Stimulated activated effector memory CD8-positive, alpha-beta T cell treated with anti-CD3 and anti-CD28 coated beads, Interleukin-12 subunit alpha, Interleukin-12 subunit beta, amount 100 ng/mL, for 72 hours (primary cell): Measurements from ENCODE around the gene ELAVL2.

Experiments
- ATAC-seq: fragments of 150-1000 bp; cut with Tn5 transposase; 2 replicates; pipeline ENCODE4 v1.10.0; 2021
- DNase-seq, 2 donors: peaks; one replicate each; pipeline ENCODE4 v3.0.0; 2021 to 2022; ENCODE audit warnings: low spot score in 2 of 2
- H3K27ac Mint-ChIP-seq: one replicate; pipeline ENCODE4 v1.8.0; 2022; ENCODE audit warnings: mild to moderate bottlenecking, mixed read lengths
- H3K36me3 Mint-ChIP-seq: one replicate; pipeline ENCODE4 v1.8.0; 2022; ENCODE audit warnings: mild to moderate bottlenecking, mixed read lengths
- H3K4me1 Mint-ChIP-seq: one replicate; pipeline ENCODE4 v1.8.0; 2022; ENCODE audit warnings: mixed read lengths
- H3K4me3 Mint-ChIP-seq: one replicate; pipeline ENCODE4 v1.8.0; 2022; ENCODE audit warnings: mild to moderate bottlenecking, mixed read lengths
- H3K9me3 Mint-ChIP-seq: one replicate; pipeline ENCODE4 v1.8.0; 2022; ENCODE audit warnings: mixed read lengths

ELAVL2 gene

DNA sequence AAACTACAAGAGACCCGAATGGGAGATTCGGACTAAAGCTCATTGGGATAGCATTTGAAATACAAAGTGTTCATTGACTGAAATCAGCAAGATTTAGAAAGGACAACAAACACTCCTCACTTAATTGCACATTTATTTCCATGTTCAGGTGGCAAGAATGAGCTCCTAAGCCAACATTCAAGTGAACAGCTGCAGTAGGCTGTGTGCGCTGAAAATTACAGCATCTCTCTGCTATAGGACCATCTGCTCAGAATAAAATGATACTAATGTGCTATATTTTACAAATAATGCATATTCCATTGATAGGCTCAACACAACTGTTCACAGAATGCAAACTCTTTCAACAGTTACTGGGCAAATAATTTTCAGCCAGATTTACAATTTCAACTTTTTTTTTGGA, 61.8 kb downstream of the ELAVL2 start:
- Mint-ChIP-seq H3K4me3 (no peak overlapping the region), H3K9me3 (peaks cover 5% of the 10 kb centered on the region), H3K4me1 (no peaks in the 10 kb centered on the region), H3K27ac (no peak overlapping the region), H3K36me3 (no peaks in the 10 kb centered on the region)
- DNase-seq (no peak), ATAC-seq (no peak)

DNA sequence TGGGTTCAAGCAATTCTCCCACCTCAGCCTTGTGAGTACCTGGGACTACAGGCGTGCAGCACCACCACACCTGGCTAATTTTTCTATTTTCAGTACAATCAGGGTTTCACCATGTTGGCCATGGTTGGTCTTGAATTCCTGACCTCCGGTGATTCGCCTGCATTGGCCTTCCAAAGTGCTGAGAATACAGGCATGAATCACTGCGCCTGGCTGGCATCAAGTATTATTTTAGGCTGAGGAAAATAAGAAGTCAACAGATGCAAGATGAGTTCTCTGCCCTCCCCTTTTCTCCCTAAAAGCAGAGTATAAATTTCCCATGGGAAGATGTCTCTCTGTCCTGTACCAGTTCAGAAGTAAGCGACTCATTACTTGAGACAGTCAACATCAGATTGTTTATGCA, 71.5 kb downstream of the ELAVL2 start:
- Mint-ChIP-seq H3K9me3 (peaks cover 13% of the 10 kb centered on the region), H3K36me3 (no peaks in the 10 kb centered on the region), H3K4me1 (no peaks in the 10 kb centered on the region), H3K27ac (no peak overlapping the region), H3K4me3 (no peak overlapping the region)
- ATAC-seq (no peak), DNase-seq (no peak)

DNA sequence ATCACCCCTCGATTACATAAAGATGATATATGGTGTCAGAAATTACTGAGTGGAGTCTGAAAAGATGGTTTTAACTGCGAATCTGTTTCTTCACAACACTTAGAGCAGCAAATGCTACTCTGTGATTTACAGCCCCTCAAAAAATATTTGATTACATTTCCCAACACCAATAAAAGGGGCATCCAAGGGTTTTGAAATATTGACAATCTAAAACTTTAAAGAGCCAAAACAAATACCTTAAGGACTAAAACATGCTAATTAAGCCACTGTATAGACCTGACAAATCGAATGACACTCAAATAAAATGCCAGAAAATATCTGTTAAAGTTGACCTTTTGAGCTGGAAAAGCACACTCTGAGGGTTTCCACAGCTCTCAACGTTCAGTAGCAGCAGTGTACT, 73.2 kb downstream of the ELAVL2 start:
- no peak overlapping the region for H3K27ac Mint-ChIP-seq
- ATAC-seq (no peak), DNase-seq (no peak)
- H3K9me3 Mint-ChIP-seq, result peaks cover 18% of the 10 kb centered on the region
- H3K36me3 Mint-ChIP-seq, result no peaks in the 10 kb centered on the region
- H3K4me1 Mint-ChIP-seq, result no peaks in the 10 kb centered on the region
- H3K4me3 Mint-ChIP-seq, result no peak overlapping the region

DNA sequence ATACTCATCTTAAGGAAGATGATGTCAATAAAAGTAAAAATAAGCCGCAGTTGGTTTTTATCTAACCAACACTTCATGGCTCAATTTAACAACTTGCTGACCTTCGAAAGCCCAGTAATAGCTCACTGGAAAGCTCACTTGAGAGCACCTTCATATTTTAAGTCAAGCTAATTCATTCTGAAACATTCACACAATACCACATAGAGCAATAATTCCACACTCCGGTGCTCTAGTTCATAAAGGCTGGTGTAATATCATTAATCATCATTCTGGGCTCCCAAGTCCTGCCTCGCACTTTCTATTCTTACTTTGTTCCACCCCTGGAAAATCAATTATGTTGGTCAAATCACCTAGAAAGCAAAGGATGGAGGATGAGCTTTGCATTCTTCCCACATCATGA, 74.4 kb downstream of the ELAVL2 start:
- ATAC-seq (no peak), DNase-seq (no peak)
- H3K36me3 Mint-ChIP-seq, result no peaks in the 10 kb centered on the region
- no peak overlapping the region for H3K27ac Mint-ChIP-seq
- H3K4me1 Mint-ChIP-seq, result no peaks in the 10 kb centered on the region
- H3K9me3 Mint-ChIP-seq, result peaks cover 21% of the 10 kb centered on the region
- no peak overlapping the region for H3K4me3 Mint-ChIP-seq

DNA sequence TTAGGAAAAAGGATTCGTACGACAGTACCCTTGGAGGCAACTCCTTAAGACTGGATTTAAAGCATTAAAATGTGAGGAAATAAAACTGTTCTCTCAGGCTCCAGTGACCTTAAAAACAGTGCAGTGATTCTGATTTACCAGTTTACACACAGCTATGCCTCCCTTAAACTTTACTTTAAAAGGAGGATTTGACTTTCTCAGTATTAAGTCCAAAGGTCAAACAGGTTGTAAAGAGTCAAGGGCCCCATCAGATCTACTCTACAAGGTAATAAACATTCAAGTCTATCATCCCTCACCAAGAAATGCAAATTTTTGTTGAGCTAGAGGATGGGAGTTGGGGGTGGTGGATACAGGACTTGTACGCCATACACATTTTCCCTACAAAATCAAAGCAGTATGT, 75.2 kb downstream of the ELAVL2 start:
- DNase-seq, result no peak
- H3K27ac Mint-ChIP-seq, result no peak overlapping the region
- H3K9me3 Mint-ChIP-seq, result peaks cover 18% of the 10 kb centered on the region
- no peak for ATAC-seq
- no peak overlapping the region for H3K4me3 Mint-ChIP-seq
- no peaks in the 10 kb centered on the region for H3K36me3 Mint-ChIP-seq
- no peaks in the 10 kb centered on the region for H3K4me1 Mint-ChIP-seq

DNA sequence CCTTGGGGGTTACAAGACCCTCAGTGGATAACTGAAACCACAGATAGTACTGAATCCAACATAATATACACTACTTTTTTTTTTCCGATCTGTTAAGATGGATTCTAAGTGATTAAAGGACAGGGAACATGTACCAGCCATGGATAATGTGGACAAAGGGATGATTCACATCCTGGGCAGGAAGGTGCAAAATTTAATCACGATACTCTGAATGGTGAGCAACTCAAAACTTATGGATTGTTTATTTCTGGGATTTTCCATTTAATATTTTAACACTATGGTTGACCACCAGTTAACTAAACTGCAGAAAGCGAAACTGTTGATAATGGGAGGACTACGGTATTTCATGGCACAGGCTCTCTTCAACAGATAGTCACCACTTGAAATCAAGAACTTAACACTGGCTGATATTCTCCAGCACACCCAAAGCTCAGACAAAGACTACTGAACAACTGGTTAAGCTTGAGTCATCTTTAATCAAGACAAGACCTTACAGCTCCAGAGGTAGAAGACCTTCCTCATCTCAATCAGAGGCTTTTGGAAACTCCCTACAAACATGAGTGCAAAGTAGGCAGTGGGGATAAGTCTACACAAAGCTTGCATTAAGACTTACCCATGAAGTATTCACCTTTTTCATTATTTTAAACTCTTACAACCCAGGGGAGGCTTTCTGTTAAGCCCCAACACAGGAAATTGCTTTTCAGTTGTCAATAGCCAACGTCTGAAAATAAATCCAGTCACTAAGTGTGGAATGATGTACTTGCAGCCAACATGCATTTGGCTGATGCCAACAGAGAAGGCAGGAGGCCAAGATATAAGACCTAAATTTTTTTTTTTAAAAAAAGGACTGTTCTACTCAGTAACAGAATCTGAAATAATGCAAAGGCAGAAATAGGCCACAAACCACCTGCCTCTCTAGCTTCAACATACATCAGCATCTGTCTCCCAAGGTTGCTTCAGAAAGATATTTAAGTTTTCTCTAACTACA, 78.7 kb downstream of the ELAVL2 start:
- Mint-ChIP-seq H3K36me3 (no peaks in the 10 kb centered on the region), H3K9me3 (peaks cover 13% of the 10 kb centered on the region), H3K4me3 (no peak overlapping the region), H3K27ac (no peak overlapping the region), H3K4me1 (no peaks in the 10 kb centered on the region)
- ATAC-seq, result no peak
- DNase-seq, result no peak

DNA sequence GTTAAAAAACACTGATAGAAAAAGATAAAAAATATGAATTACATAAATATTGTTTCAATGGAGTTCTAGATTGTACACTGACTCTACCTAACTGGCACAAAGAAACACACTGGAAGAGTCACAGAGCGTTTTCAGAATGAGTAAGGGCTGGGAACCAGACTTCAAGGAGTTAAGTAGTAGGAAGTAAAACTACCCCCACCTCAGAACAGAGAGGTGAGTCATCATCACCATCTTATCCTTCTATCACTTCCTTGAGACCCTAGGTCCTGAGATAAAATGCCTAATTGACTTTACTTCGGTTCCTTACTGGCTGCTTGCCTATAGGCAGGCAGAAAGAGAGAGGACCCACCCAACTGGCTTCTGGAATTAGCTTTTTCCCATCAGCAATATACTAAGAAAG, 79.7 kb downstream of the ELAVL2 start:
- ATAC-seq, result no peak
- no peaks in the 10 kb centered on the region for H3K36me3 Mint-ChIP-seq
- H3K4me3 Mint-ChIP-seq, result no peak overlapping the region
- H3K4me1 Mint-ChIP-seq, result no peaks in the 10 kb centered on the region
- H3K9me3 Mint-ChIP-seq, result peaks cover 15% of the 10 kb centered on the region
- no peak overlapping the region for H3K27ac Mint-ChIP-seq
- no peak for DNase-seq

DNA sequence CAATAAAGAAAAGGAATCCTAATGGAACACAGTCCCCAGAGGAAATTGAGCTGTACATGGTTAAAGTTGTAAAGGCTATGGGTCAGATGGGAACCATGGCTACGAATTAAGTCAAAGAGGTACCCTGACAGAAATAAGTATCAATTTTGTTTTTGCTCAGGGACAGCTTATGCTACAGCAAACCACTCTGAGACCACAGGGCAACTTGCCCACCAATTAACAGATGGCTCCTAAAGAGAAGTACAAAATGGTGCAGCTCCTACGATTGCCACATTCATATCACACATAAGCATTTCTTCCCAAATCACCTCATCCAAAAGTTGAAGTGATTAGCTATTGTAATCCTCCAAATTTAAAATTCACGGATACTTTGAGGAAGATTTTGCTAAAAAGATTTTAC, 83.0 kb downstream of the ELAVL2 start:
- Mint-ChIP-seq H3K4me1 (no peaks in the 10 kb centered on the region), H3K9me3 (peaks cover 5% of the 10 kb centered on the region), H3K36me3 (no peaks in the 10 kb centered on the region), H3K4me3 (no peak overlapping the region), H3K27ac (no peak overlapping the region)
- DNase-seq (no peak), ATAC-seq (no peak)

DNA sequence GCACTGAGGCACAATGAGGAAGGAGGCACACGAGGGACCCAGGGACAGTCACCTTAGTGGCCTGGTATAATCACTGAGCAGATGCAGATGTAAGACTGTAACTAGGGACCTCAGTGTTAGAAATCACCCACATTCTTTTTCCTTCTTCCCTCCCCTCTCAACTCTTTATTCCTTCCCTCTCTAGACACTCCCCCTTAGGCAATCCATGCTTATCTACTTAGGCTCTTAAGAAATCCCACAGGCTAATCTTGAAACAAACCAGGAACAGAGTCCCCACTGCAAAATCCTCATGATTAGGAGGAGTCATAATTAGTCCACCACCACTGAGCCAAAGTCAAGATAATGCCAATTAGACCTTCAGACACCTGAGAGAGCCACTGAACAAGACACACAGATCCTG, 84.7 kb downstream of the ELAVL2 start:
- Mint-ChIP-seq H3K4me1 (no peaks in the 10 kb centered on the region), H3K9me3 (peaks cover 8% of the 10 kb centered on the region), H3K36me3 (no peaks in the 10 kb centered on the region), H3K27ac (no peak overlapping the region), H3K4me3 (no peak overlapping the region)
- DNase-seq (no peak), ATAC-seq (no peak)

DNA sequence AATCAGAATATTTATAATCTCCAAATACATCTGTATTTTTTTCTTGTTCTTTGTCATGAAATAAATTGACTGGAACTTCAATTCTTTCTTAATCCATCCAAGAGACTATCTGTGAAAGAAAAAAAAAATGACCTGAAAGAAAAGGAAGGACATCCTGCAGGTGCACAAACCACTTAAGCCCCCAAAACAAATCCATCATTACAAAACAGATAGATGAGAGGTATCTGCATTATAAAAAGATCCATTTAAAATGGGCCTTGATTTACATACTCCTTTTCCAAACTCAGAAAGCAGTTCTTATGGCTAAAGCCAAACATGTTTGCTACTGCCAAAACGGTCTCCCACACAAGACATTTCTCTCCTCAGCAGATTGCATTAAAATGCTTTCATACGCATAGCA, 85.5 kb downstream of the ELAVL2 start:
- H3K4me1 Mint-ChIP-seq, result no peaks in the 10 kb centered on the region

DNA sequence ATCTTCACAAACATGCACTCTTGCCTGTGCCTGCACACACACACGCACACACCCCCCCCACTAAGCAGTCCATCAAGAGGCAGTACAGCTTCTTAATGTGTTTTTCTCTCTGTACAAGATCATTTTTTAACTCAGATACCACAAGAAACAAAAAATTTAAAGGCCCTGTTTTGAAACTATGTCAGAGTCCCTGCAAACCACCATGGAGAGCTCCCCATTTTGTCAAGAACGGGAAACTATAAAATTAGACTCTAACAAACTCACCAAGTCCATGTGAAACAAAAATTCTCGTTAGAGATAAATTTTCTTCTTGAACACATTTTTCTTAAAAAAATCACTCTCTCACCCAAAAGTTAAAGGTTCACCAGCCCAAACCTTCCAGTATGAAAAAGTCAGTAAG, 86.3 kb downstream of the ELAVL2 start:
- ATAC-seq, result no peak
- Mint-ChIP-seq H3K27ac (no peak overlapping the region), H3K4me3 (no peak overlapping the region), H3K4me1 (no peaks in the 10 kb centered on the region), H3K36me3 (no peaks in the 10 kb centered on the region), H3K9me3 (peaks cover 12% of the 10 kb centered on the region)
- DNase-seq, result no peak

More for the DNA sequence above, 85.5 kb downstream of the ELAVL2 start:
- H3K9me3 Mint-ChIP-seq, result peaks cover 11% of the 10 kb centered on the region
- ATAC-seq (no peak), DNase-seq (no peak)
- no peaks in the 10 kb centered on the region for H3K36me3 Mint-ChIP-seq
- no peak overlapping the region for H3K27ac Mint-ChIP-seq
- no peak overlapping the region for H3K4me3 Mint-ChIP-seq

DNA sequence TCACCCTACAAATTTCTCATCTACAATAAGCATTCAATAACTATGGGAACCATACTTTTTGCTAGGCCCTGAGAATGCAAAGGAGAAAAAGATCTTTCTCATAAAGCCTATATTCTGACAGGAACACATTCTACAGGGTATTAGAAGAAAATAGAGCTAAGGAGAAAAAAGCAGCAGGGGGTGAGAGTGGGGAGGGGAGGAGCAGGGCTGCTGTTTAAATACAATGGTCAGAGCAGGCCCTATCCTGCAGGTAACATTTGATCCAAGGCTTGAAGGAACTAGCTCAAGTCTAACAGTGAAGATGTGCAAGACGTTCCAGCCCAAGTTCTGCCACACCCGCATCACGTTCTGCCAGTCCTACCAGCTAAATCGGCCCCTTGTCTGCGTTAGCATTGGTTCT, 89.7 kb downstream of the ELAVL2 start:
- H3K4me1 Mint-ChIP-seq, result no peaks in the 10 kb centered on the region
- peaks cover 12% of the 10 kb centered on the region for H3K9me3 Mint-ChIP-seq
- DNase-seq, result no peak
- H3K27ac Mint-ChIP-seq, result no peak overlapping the region
- H3K4me3 Mint-ChIP-seq, result no peak overlapping the region
- no peaks in the 10 kb centered on the region for H3K36me3 Mint-ChIP-seq
- no peak for ATAC-seq

DNA sequence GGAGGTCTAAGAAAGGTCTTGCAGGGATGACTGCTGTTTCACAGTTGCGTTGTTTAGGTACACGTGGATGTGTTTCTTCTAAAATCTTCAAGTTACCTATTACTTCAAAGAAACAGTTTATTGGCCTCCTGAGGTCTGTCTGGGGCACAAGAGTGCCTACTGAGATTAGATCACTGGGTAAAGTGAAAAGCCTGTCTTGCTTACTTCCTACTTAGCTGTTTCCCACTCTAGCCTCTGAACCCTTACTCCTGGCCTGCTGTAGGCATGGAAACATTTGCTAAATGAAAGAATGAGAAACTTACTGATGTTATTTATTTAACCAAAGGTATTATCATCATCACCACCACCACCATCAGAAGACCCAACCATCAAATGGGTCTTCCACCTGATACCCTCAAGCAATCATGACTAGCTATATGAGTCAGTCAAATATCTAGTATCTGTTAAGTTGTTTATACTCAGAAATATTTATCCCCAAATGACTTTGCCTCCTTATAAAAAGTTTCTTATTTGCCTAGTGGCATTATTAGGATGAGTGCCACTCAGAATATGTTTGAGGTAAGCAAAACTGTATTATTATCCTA, 92.5 kb downstream of the ELAVL2 start:
- H3K36me3 Mint-ChIP-seq, result no peaks in the 10 kb centered on the region
- ATAC-seq (no peak), DNase-seq (no peak)
- H3K4me1 Mint-ChIP-seq, result no peaks in the 10 kb centered on the region
- no peak overlapping the region for H3K4me3 Mint-ChIP-seq
- H3K27ac Mint-ChIP-seq, result no peak overlapping the region
- peaks cover 12% of the 10 kb centered on the region for H3K9me3 Mint-ChIP-seq

DNA sequence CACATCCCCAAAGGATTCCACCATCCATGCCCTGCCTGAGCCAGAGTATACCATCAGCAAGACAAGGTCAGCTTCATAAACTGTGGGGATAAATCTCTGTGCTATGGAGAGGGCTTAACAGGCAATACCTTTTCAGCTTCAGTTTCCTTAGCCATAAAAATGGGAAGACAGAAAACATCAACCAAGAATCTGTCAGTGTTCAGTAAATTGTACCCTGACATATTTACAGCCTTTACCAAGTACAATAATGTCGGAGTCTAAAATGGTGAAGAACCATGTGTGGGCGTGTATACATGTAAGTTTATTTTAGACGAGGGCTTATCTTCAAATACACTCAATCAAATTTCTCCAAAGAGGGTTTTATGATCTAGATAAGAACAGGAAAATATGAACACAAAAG, 94.7 kb downstream of the ELAVL2 start:
- no peak for ATAC-seq
- H3K9me3 Mint-ChIP-seq, result peaks cover 6% of the 10 kb centered on the region
- H3K4me1 Mint-ChIP-seq, result no peaks in the 10 kb centered on the region
- H3K4me3 Mint-ChIP-seq, result no peak overlapping the region
- H3K36me3 Mint-ChIP-seq, result no peaks in the 10 kb centered on the region
- no peak overlapping the region for H3K27ac Mint-ChIP-seq
- DNase-seq, result no peak

DNA sequence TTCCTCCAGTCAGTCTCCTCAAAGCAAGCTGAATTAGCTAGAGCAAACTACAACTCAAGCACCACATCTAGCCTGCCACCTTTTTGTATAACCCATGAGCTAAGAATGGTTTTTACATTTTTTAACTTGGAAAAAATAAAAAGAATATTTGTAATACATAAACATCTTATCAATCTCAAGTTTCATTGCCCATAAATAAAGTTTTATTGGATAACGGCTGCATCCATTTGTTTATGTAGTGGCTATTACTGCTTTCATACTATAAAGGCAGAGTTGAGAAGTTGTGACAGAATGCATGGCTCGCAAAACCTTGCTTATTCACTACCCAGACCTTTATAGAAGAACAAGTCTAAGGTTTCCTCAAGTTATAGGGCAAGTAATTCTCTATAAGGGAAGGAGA, 95.7 kb downstream of the ELAVL2 start:
- peaks cover 3% of the 10 kb centered on the region for H3K9me3 Mint-ChIP-seq
- ATAC-seq (no peak), DNase-seq (no peak)
- no peaks in the 10 kb centered on the region for H3K4me1 Mint-ChIP-seq
- H3K4me3 Mint-ChIP-seq, result no peak overlapping the region
- no peak overlapping the region for H3K27ac Mint-ChIP-seq
- H3K36me3 Mint-ChIP-seq, result no peaks in the 10 kb centered on the region

DNA sequence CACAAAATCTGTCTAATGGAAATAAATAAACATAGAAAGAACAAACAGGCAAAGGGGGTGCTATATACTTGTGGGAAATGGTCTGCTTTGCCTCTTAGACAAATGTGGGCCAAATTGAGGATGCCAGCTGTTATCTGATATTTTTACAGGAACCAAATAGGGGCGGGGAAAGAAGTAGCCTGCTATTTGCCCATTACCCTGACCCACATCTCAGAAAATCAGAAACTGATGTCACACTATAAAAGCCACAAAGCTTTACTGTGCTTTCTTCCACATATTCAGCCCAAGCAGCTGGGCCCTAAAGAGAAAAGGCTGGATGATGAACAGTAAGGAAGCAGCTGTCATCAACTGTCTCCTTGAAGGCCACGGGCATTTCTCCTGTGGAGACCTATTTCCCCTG, 97.3 kb downstream of the ELAVL2 start:
- Mint-ChIP-seq H3K36me3 (no peaks in the 10 kb centered on the region), H3K27ac (no peak overlapping the region), H3K4me1 (no peaks in the 10 kb centered on the region), H3K9me3 (peaks cover 10% of the 10 kb centered on the region), H3K4me3 (no peak overlapping the region)
- no peak for ATAC-seq
- no peak for DNase-seq
